Epithelial cell of esophagus (primary cell): ENCODE data around the gene KRT36.

ENCODE experiments used
- DNase-seq: peaks from one replicate; pipeline ENCODE4 v3.0.0; 2010; ENCODE audit warnings: low read depth
- H3K4me3 ChIP-seq: 2 replicates; pipeline ENCODE4 v1.5.1; 2011; ENCODE audit warnings: mild to moderate bottlenecking, low read length, control low read depth
- CTCF ChIP-seq: IDR thresholded peaks from 2 replicates; pipeline ENCODE4 v1.5.1; 2011; ENCODE audit warnings: low read depth, mild to moderate bottlenecking, low read length, control low read depth, inconsistent platforms; ENCODE audit not compliant: insufficient read depth; ENCODE audit errors: missing control alignments

KRT36 gene

DNA sequence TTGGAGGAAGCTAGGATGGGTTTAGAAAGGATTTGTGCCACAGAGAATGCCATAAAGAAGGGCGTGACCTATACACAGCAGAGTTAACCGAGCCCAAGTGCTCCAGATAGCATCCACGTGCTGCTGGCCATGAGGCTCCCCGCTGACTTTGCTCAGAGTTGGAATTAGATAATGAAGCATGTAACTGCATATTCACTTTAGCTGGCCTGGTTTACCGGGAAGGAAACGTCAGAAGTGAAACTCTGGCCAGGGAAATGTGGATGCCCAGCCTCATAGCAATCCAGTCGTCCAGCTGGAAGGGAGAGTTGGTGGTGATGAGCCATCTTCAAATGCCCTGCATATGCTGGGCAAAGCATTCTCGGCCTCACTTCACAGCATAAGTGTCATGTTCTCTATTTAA lies 14.8 kb downstream of the KRT36 start:
- TF ChIP-seq CTCF, result no peak
- DNase-seq, result no peak
- no peak overlapping the region for H3K4me3 ChIP-seq

DNA sequence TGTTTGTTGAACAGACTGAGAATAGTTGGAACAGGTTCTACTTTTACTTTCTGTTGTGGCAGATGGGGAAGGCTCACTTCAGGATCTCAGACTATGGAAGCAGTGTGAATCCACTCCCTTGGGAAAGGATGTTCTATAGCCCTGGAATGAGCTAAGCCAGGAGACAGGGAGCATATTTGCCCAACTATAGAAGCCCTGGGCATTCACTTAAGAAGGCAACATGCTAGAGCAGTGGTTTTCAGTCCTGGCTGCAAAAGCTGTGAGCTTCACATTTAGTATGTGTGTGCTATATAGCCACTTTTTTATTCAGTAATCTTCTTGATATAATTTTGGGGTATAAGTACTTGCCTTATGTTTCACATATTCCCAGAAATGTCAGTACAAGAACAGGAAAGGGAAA lies 21.4 kb downstream of the KRT36 start:
- DNase-seq, result no peak
- no peak overlapping the region for H3K4me3 ChIP-seq
- TF ChIP-seq CTCF, result no peak

- no peak for TF ChIP-seq CTCF
- no peak for DNase-seq
Measured at GRCh38 chr17:41467561-41467960, 22.1 kb downstream of the KRT36 start.

DNA sequence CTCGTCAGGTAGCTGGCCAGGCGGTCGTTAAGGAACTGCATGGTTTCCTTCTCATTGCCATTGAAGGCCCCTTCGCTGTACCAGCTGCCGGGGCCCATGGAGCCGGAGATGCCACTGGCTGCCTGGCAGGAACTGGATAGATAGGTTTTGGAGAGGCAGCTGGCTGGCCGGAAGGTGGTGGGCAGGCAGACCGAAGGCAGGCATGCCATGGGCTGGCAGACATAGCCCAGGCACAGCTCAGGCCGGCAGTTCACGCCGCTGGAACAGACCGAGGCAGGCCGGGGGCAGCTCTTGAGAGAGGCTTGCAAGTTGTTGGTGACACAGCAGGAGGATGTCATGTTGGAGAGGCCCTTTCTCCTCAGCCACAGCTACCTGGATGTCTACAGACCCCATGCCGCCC lies 22.7 kb downstream of the KRT36 start, which contains the start of gene KRT32:
Gene KRT32, minus strand, starts transcription at position 399 of the 400 bp plus-strand sequence. Its CDS starts 61 bp downstream, at position 338.
- TF ChIP-seq CTCF, result no peak
- H3K4me3 ChIP-seq, result no peak within 1 kb of the TSS
- DNase-seq, result no peak

More at GRCh38 chr17:41467561-41467960, 22.1 kb downstream of the KRT36 start:
- no peak overlapping the region for H3K4me3 ChIP-seq

- no peak overlapping the region for H3K4me3 ChIP-seq
- peak; percentile 98 for DNase-seq
- TF ChIP-seq CTCF, result no peak
Measured at GRCh38 chr17:41464682-41465081, 25.0 kb downstream of the KRT36 start.

- no peak for DNase-seq
- no peak overlapping the region for H3K4me3 ChIP-seq
- no peak for TF ChIP-seq CTCF
Measured at GRCh38 chr17:41464173-41464572, 25.5 kb downstream of the KRT36 start.

- no peak overlapping the region for H3K4me3 ChIP-seq
- no peak for TF ChIP-seq CTCF
- no peak for DNase-seq
Measured at GRCh38 chr17:41463746-41464145, 26.0 kb downstream of the KRT36 start.
